M059J (cell line): ENCODE measurements around the gene CDK4. TPM values are rescaled to one million over a fixed set of nuclear protein-coding genes. Genes with fewer than 3 reads are reported as not detected.

Source experiments
- DNase-seq: peaks from one replicate; pipeline ENCODE4 v3.0.0-alpha.2; 2012; ENCODE audit warnings: low read depth
- total RNA-seq: library from RNA; depleted of rRNA; stranded (reverse); fragments of >200 nt; shearing (Covaris generic); gene quantifications from 2 replicates; pipeline ENCODE4 v1.2.3, GENCODE V29; 2014; rRNA removed

The CDK4 gene
- total RNA-seq, 1 experiment from 2014 or later, result 179 TPM

DNA sequence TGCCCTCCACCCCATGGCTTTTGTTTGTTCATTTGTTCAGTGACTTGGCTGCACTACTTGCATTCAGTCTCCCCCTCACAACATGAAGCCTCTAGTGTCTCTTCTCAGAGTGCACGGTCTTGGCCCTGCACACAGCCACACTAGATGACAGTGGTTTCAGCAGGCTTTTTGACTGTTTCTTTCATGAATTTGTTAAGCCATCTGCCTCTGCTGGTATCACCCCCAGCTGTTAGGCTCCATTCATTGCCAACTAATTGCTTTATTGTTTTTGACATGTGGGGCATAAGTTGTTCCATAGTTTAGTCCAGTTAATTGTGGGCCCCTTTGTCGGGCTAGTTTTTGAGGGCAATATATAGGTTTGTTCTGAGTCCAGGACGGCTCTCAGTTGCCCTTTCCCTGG is 39.4 kb downstream of the CDK4 start:
- no peak for DNase-seq

- DNase-seq, result no peak
These were observed 43.8 kb downstream of the CDK4 start for GRCh38 chr12:57708296-57708695.

GRCh38 chr12:57707250-57707649 is 44.9 kb downstream of the CDK4 start:
- no peak for DNase-seq

GRCh38 chr12:57700317-57700716 is 51.8 kb downstream of the CDK4 start:
- DNase-seq, result no peak

DNA sequence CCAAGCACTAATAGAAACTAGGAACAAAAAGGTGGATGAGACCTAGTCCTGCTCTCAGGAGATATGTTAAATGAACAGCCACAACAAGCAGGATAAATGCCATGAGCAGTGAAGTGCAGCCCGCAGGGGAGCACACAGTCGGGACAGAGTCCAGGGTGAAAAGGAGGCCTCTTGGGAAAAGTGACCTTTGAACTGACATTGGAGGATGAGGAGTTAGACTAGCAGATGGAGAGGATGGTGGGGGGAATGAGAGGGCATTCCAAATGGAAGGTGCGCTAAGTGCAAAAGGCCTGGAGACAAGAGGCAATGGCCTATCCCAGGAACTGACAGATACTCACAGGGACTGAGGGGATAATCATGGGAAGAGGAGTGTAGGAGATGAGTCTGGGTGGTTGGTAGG is 53.7 kb downstream of the CDK4 start:
- DNase-seq, result no peak

Other genes starting within 250 kb of the CDK4 start
- gene DDIT3, start 231.8 kb downstream of the CDK4 start, total RNA-seq, result 39.3 and 45.9 TPM in 2 replicates
- 5.0 and 18.2 TPM in 2 replicates for gene MBD6, start 229.5 kb downstream of the CDK4 start, total RNA-seq
- 97.9 and 119 TPM in 2 replicates for gene DCTN2, start 205.1 kb downstream of the CDK4 start, total RNA-seq
- gene KIF5A, start 202.3 kb downstream of the CDK4 start, total RNA-seq, result 0.30 and 0.37 TPM in 2 replicates
- gene PIP4K2C, start 161.1 kb downstream of the CDK4 start, total RNA-seq, result 71.2 and 85.3 TPM in 2 replicates
- gene DTX3, start 147.5 kb downstream of the CDK4 start, total RNA-seq, result 20.1 and 21.4 TPM in 2 replicates
- 6.2 and 13.2 TPM in 2 replicates for gene ARHGEF25, start 140.9 kb downstream of the CDK4 start, total RNA-seq
- gene B4GALNT1, start 119.1 kb downstream of the CDK4 start, total RNA-seq, result 21.6 and 43.3 TPM in 2 replicates
- 298 and 647 TPM in 2 replicates for gene OS9, start 58.2 kb downstream of the CDK4 start, total RNA-seq
- 0.07 TPM in 1 of 2 replicates, not detected in the other for gene AGAP2, start 13.6 kb downstream of the CDK4 start, total RNA-seq
- 36.2 and 57.0 TPM in 2 replicates for gene TSPAN31, start 7.3 kb downstream of the CDK4 start, total RNA-seq
- gene MARCHF9, start 2.8 kb upstream of the CDK4 start, total RNA-seq, result 6.7 and 7.9 TPM in 2 replicates
- gene CYP27B1, start 14.8 kb upstream of the CDK4 start, total RNA-seq, result 1.8 and 3.2 TPM in 2 replicates
- 8.4 and 12.4 TPM in 2 replicates for gene METTL1, start 19.8 kb upstream of the CDK4 start, total RNA-seq
- 6.6 and 8.9 TPM in 2 replicates for gene EEF1AKMT3, start 20.3 kb upstream of the CDK4 start, total RNA-seq
- gene TSFM, start 30.5 kb upstream of the CDK4 start, total RNA-seq, result 27.6 and 37.9 TPM in 2 replicates
- 0.10 TPM in 1 of 2 replicates, not detected in the other for gene AVIL, start 66.4 kb upstream of the CDK4 start, total RNA-seq
- 37.3 and 44.2 TPM in 2 replicates for gene CTDSP2, start 94.4 kb upstream of the CDK4 start, total RNA-seq
- 20.7 and 24.8 TPM in 2 replicates for gene ATP23, start 189.3 kb upstream of the CDK4 start, total RNA-seq